DMS 273 treated with DMSO at 0.1 percent for 48 hours (cell line): ENCODE data around the gene IGF2R.
"Not testable (repeated sequence)": the region's sequence is repeated elsewhere in the genome, so short reads cannot be mapped to it uniquely, and the experiment has no call there.

Experiments used
- DNase-seq: peaks from one replicate; lab custom pipeline; 2025; lab: John Stamatoyannopoulos, UW

Gene IGF2R

DNA sequence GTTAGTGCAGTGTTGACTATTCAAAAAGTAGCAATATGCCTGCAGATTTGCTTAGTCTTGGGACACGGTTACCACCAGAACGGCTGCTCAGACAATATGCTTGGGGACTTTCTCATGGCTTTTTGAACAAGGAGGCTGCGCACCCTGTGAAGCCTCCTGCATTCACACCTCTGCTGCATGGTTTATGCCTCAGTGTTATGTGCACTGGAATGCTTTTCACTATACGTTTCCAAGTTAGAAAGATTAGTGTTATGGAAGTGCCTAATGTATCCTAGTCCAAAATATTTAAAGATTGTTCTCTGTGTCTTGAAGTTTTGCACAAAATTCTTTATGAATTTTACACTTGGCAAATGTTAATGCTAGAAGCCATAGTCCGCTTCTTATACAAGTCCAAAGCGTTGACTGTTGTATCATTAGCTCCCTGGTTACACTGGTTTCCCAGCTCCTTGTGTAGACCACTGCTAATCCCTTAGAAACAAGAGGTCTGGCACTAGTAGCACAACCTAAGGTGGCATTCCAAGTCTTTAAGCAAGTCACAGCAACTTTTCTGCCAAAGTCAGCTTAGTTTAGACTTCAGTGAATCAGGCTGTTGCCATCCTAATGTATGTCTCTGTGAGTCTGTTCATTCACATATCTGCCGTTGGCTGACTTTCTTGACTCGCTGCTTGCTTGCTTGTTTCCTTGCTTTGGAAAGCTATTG lies 126.4 kb downstream of the IGF2R start:
- no peak for DNase-seq

DNA sequence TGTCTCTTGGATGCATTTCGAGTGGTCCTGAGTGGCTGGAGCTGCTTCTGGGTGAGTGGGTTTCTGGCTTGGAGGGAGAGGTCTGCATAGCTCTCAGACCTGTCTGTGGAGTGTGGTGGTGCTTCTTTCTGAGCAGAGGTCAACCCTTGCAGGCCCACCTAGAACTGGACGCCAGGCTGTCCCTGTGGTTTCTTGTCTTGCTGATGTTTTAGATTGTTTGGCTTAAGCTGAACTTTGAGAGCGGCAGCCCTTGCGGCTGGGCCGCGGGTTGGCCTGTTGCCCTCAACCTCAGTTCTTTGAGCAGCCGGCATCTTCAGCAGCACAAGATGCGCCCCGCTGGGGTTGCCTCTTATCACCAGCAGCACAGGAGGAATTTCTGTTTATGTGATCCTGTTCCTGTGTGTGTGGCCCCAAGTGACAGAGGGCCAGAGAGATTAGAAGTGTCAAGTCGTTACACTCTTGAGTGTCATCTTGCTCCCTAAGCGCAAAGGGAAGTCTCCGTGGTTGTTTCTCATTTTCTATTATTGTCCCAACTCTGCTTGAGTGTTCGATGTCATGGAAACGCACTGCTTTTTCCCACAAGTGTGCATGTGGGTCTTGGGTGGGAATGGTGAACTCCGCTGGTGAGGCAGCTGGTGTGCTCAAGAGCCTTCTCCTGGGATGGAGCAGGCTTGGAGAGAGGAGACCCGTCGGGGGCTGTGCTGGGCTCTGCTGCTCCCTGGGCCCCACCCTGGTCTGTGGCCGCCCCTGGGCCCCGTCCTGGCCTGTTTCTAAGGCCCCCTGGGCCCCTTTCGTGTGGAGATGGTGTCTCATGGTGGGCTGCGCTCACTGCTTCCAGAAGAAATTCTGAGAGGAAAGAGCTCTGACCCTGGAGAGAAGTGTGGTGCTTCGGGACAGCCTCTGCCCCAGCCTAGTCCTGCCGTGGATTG lies 132.7 kb downstream of the IGF2R start:
- no peak for DNase-seq

DNA sequence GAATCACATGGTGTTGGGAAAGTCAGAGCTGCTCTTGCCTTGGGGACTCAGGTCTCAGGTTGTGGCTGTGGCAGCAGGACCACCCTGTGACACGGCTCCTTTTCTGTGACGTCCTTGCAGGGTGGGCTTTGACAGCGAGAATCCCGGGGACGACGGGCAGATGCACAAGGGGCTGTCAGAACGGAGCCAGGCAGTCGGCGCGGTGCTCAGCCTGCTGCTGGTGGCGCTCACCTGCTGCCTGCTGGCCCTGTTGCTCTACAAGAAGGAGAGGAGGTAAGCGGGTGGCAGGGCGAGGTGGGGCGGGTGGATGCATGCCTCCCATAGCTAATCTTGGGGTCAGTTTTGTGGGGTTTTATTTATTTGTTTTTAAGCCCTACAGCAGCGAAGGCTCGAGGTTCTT lies 133.5 kb downstream of the IGF2R start:
- no peak for DNase-seq

DNA sequence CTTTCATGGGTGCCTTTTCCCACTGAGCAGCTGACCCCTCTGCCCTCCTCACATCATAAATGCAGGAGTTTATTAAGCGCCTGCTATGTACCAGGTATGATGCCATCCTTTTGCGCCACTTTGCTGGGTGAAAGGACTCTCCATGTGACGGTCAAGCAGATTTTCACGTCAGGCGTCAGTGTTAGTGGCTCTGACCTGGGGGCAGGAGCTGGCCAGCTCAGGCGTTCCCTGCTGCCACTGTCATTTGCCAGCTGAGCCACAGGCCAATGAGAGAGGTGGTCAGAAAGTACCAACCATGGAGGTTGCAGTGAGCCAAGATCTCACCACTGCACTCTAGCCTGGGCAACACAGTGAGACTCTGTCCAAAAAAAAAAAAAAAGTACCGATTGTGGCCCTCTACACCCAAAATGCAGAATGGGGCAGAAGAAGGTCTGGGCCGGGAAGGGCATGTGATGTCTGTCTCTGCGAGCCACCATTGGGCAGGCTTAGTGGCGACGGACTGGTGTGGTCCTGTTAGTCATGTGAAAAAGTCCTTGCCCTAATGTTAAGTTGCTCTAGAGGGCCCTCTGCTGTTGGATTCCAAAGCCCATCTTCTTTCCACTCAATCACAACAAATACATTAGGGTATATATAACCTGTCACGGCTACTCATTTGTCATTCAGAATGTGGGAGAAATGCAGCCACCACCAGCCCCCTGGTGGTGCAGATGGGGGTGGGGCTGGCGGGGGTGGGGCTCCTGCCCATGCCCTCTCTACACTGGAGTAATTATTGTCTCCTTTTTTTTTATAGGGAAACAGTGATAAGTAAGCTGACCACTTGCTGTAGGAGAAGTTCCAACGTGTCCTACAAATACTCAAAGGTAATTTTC lies 134.3 kb downstream of the IGF2R start:
- DNase-seq = no peak

DNA sequence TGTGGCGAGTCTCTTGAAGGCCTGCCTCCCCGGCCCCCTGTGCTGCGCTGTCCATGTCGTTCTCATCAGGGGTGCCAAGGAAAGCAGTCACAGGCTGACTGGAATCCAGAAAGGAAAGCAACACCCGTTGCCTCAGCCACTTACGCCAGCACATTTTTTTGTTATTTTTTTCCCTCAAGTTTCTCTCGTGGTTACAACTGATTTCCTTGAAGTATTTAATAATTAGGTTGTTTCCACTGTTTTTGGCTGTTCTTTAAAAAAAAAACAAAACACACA lies 134.9 kb downstream of the IGF2R start:
- DNase-seq = no peak

DNA sequence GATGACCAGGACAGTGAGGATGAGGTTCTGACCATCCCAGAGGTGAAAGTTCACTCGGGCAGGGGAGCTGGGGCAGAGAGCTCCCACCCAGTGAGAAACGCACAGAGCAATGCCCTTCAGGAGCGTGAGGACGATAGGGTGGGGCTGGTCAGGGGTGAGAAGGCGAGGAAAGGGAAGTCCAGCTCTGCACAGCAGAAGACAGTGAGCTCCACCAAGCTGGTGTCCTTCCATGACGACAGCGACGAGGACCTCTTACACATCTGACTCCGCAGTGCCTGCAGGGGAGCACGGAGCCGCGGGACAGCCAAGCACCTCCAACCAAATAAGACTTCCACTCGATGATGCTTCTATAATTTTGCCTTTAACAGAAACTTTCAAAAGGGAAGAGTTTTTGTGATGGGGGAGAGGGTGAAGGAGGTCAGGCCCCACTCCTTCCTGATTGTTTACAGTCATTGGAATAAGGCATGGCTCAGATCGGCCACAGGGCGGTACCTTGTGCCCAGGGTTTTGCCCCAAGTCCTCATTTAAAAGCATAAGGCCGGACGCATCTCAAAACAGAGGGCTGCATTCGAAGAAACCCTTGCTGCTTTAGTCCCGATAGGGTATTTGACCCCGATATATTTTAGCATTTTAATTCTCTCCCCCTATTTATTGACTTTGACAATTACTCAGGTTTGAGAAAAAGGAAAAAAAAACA lies 136.1 kb downstream of the IGF2R start:
- DNase-seq = no peak

DNA sequence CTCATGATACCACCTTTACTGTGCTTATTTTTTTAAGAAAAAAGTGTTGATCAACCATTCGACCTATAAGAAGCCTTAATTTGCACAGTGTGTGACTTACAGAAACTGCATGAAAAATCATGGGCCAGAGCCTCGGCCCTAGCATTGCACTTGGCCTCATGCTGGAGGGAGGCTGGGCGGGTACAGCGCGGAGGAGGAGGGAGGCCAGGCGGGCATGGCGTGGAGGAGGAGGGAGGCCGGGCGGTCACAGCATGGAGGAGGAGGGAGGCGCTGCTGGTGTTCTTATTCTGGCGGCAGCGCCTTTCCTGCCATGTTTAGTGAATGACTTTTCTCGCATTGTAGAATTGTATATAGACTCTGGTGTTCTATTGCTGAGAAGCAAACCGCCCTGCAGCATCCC lies 137.1 kb downstream of the IGF2R start:
- no peak for DNase-seq

DNA sequence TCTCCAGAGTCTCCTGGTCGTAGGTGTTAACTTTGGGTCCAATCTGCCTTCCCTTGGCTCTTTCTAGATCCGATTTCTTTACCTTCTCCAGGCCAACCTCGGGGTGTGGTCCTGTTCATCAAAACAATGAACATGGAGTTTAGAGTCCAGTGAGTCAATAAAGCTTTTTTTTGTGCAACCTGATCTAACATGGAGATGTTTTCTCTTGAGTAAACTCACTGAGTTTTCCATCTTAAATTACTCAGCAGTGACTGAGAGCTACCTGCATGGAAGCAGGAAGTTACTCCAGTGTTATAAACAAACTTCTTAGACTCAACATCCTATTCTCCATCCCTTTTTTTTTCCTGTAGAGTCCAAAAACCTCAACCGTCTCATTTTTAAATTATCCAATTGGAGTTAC lies 137.8 kb downstream of the IGF2R start:
- DNase-seq = no peak

DNA sequence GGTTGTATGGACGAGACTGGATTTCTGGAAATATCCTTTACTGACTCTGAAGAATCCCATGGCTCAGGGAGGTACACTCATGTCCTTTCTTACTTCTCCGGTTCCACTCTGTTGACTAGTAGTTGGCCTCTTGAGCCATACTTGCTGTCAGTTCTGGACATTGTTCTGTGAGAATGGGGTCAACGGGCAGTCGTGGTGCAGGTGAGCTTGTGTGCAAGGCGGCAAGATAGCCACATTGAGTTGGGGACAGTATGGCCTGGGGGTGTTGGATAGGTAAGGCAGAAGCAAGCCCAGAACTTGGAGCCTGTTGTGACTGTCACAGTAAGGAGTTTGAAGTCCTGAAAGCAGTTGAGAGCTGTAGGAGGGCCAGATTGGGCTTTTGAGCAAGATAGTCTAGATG lies 139.2 kb downstream of the IGF2R start:
- no peak for DNase-seq

DNA sequence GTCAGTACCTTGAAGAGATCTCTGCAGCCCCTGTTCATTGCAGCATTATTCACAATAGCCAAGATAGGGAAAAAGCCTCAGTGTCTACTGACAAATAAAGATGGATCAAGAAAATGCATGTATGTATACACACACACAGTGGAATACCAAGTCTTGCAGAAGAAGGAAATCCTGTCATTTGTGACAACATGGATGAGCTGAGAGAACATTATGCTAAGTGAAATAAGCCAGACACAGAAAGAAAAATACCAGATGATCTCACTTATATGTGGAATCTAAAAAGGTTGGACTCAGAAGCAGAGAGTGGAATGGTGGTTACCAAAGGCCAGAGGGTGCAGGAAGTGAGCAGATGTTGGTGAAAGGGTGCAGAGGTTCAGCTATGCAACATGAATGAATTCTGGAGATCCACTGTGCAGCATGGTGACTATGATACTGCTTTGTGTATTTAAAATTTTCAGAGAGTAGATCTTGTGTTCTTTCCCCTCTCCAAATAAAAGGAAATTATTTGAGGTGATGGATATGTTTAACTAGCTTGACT lies 141.8 kb downstream of the IGF2R start:
- no peak for DNase-seq

DNA sequence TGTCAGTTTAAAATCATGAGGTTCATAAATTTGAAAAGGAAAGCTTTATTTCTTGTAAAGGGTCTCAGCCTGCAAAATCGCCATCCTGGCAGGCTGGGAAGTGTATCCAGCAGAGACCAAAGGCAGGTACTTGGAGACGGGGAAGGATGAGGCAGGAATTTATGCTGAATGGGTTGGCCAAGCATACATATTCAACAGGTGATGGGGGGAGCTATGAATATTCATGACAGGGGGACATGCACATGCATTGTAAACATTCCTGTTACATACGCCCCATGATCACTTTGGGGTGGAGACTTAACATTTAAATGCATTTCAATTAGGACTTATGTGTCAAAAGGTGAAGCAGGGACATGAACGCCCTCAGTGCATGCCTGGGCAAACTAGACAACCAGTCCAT lies 142.9 kb downstream of the IGF2R start:
- DNase-seq = no peak

DNA sequence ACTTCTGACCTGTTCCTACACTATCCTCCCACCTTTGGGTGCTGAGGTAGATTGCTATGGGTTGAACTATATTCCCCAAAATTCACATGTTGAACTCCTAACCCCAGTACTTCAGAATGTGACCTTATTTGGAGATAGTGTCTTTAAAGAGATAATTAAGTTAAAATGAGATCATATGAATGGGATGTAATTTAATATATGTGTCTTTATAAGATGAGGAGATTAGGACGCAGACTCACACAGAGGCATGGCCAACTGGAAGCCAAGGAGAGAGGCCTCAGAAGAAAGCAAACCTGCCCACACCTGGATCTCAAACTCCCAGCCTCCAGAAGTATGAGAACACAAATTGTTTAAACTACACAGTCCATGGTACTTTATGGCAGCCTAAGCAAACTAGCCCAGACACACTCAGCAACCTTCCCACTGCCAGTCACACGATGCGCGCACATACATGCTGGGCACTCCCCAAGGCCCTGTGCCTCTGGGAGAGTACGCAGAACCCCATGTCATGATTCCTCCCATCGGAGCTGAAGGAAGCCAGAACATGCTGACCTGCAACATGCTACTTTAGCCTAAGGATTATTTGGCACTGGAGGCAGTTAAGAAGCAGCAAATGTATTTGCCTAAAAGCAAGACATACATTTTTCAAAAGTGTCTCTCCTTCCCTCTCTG lies 143.9 kb downstream of the IGF2R start:
- no peak for DNase-seq

DNA sequence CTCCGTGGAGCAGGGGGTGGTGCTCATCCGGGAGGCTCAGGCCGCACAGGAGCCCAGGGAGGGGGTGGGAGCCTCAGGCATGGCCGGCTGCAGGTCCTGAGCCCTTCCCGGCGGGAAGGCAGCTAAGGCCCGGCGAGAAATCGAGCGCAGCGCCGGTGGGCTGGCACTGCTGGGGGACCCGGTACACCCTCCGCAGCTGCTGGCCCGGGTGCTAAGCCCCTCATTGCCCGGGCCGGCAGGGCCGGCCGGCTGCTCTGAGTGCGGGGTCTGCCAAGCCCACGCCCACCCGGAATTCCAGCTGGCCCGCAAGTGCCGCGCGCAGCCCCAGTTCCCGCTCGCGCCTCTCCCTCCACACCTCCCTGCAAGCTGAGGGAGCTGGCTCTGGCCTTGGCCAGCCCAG lies 145.7 kb downstream of the IGF2R start:
- not testable (repeated sequence) for DNase-seq

DNA sequence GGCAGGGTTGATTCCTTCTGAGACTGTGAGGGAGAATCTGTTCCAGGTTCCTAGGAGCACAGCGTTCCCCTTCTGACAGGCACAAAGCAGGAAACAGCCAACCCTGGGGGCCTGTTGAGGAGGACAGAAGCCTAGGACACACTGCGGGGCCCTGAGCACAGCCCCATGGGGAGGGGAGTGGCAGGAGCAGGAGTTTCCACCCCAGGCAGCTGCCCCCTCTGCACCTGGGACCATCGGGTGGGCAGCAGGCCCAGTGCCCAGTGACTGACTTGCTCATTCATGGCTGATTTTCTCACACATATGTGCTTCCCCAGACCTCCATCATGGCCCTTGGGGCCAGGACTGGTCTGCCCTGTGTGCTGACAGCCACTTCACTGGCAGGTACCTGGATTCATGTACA lies 146.5 kb downstream of the IGF2R start:
- no peak for DNase-seq

DNA sequence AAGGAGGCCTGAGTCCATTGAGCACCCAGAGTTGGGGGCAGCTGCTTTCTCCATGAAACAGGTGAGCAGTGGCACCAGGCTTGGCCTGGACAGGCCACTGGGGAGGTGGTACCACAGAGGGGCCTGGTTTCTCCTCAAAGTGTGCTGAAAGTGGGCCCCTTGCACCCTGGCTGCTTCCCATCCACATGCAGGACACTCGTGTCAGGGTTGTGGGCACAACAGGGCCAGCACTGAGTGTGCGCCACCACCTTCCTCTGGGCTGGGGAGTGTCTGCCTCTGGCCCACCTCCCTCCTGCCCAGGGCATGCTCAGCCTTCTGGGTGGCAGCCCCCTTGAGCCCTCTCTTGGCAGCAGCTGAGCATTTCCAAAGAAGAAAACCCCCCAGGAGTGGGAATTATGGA lies 147.5 kb downstream of the IGF2R start:
- no peak for DNase-seq

DNA sequence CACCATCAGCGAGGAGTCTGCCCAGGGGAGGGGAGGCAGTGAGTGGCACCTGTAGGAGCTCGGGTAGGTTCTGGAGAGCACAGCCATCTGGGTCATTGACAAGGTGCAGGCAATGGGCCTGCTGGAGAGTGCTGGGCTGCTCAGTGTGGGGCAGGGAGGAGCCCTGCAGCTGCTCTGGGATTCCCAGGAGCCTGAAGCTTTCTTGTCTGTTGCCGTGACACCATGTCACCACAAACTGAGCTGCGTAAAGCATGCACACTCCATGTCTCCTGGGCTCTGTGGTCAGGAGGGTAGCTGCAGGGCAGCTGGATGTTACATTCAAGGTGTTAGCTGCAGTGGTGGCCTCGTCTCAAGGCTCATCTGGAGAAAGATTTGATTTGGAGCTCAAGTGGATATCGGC lies 148.3 kb downstream of the IGF2R start:
- no peak for DNase-seq

DNA sequence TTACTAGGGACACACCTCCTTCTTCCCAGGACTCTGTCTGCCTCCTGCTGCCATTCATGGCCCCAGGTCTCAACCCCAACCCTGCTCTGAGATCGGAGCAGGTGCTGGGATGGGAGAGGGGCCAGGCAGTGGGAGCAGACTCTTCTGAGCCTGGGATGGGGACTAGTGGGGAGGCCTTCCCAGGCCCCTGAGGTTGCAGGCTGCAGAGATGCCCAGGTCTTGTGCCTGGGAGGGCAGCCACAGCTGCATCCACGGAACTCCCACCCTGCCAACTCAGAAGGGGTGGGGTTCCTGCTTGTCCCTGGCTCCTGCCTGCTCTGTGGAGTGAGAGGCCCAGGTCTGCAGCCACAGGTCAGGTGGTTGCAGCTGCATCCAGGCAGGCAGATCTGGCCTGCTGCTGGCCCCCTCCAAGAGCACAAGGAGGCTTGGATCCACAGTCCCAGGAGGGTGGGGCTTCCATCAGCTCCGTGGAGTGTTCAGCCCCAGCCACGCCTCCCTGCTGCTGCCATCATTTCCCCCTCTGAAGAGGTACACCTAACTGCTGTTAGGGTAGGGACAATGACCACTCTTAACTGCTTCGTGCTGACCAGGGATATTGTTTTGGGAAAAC lies 149.8 kb downstream of the IGF2R start:
- no peak for DNase-seq

DNA sequence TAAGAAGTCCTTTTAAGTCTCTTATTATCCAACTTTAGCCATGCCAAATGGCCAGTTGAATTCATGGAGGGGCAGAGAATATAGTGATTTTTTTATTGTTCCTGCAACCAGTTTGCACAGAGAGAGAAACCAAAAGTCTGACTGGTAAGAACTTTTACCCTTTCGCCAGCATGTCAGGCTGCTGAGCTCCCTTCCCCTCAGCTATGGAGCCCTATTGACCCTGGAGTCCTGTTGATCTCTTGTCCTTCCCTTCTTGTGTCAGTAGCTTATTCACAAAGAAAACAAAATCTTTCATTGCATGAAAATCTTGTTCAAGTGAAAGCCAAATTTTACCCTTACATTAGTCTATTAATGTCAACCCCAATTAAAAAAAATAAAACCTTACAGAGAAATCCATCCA lies 151.2 kb downstream of the IGF2R start:
- DNase-seq = no peak

DNA sequence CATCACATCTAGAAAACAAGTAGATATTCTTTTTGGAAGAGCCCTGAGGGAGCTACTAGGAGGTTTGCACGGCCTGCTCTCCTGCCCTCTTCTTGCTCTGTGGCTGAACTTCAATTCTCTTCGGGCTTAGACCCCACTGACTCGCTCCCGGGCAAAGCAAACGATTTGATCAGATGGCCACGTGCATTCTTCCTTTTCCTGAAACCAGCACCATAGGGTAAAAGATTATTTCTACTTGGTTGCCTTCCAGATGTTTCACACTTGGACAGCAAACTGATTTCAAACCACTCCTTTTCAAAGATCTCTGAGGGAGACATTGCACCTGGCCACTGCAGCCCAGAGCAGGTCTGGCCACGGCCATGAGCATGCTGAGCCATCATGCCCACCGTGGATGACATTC lies 152.7 kb downstream of the IGF2R start, which contains the start of gene SLC22A1:
Gene SLC22A1, plus strand, starts transcription at position 258 of the 400 bp plus-strand sequence. Its CDS starts 121 bp downstream, at position 379.
- DNase-seq = no peak

DNA sequence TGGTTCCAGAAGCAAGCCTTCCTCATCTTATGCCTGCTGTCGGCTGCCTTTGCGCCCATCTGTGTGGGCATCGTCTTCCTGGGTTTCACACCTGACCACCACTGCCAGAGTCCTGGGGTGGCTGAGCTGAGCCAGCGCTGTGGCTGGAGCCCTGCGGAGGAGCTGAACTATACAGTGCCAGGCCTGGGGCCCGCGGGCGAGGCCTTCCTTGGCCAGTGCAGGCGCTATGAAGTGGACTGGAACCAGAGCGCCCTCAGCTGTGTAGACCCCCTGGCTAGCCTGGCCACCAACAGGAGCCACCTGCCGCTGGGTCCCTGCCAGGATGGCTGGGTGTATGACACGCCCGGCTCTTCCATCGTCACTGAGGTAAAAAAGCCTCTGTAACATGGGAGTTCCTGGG lies 153.1 kb downstream of the IGF2R start:
- DNase-seq = no peak

DNA sequence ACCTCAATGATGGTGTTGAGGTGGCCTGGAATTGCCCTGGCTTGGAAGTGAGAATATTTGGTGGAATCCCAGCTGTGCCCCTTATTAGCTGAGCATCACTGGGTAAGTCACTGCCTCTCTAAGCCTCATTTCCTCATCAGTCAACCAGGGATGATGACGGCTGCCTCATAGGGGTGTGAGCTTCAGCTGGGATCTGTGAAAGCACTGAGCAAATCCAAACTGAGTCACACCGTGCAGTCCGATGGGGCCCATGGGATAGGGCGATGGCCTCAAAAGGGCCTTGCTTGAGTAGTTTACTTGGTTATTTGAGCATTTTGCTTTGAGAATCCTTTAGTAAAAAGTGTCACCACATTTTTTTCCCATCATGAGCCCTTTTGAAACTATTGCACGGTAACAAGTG lies 153.9 kb downstream of the IGF2R start:
- no peak for DNase-seq
